Measurements from ENCODE around the gene NLRP10. TPM values are rescaled to one million over a fixed set of nuclear protein-coding genes. Genes with fewer than 3 reads are reported as not detected.

Gene NLRP10, protein sequence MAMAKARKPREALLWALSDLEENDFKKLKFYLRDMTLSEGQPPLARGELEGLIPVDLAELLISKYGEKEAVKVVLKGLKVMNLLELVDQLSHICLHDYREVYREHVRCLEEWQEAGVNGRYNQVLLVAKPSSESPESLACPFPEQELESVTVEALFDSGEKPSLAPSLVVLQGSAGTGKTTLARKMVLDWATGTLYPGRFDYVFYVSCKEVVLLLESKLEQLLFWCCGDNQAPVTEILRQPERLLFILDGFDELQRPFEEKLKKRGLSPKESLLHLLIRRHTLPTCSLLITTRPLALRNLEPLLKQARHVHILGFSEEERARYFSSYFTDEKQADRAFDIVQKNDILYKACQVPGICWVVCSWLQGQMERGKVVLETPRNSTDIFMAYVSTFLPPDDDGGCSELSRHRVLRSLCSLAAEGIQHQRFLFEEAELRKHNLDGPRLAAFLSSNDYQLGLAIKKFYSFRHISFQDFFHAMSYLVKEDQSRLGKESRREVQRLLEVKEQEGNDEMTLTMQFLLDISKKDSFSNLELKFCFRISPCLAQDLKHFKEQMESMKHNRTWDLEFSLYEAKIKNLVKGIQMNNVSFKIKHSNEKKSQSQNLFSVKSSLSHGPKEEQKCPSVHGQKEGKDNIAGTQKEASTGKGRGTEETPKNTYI
- polyA plus RNA-seq (ENCODE audit: low read depth in 6 of 6) = not detected

DNA sequence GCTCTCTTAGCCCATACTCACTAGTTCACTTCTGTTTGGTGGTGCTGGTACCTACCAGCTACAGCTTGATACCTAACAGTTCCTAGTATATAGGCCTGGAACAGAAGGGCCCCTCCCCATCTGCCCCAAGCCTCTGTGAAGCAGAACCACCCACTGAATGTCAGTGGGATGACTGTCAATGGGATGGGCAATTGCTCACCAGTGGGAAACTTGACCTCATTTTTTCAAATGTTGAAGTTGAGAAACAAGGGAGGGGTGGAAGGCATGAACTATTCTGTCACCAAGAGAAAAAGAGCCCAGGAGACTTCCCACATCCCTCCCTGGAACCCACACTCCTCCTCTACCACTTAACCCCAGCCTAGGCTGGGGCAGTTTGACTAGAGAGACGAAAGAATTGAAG, at the start of gene NLRP10:
Gene NLRP10 (minus strand): TSS at position 62 of the 400 bp plus-strand sequence. CDS start 1,952 bp downstream, outside the sequence.
- peaks cover 32 to 55% (median 34%) of the 10 kb centered on the region in 3 donors for H3K27me3 Mint-ChIP-seq

DNA sequence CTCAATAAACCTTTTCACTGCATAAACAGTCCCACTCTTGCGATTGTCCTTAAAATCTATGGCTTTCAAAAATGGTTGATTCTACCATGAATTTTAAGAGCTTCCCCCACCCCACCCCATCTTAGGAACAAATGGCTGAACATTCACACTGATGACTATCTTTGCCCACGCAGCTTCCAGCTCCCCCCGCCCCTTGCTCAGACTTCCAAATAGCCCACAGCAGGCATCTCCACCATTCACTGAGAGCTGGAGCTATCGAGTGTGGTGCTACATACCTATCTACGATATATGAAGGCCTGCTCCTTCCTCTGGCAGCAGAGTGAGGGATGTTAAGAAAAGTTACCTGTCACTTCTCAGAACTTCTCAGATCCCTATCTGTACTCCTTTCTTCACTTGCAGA, 48.6 kb upstream of the NLRP10 start:
- no peak for DNase-seq
- Mint-ChIP-seq H3K36me3 (no peaks in the 10 kb centered on the region), H3K4me1 (peaks cover 4 to 7% (median 6%) of the 10 kb centered on the region in 3 donors), H3K27ac (no peak overlapping the region), H3K4me3 (no peak overlapping the region), H3K27me3 (peaks cover 42 to 73% (median 65%) of the 10 kb centered on the region in 3 donors), H3K9me3 (peaks cover 0 to 1% (median 0%) of the 10 kb centered on the region in 7 donors)
- ATAC-seq (ENCODE audit: low read depth in 2 of 2) = no peak

More for the DNA sequence above, at the start of gene NLRP10:
- Mint-ChIP-seq H3K36me3 (no peaks in the 10 kb centered on the region), H3K4me1 (no peaks in the 10 kb centered on the region), H3K4me3 (no peak within 1 kb of the TSS), H3K27ac (no peak within 1 kb of the TSS), H3K9me3 (peaks cover 0 to 2% (median 0%) of the 10 kb centered on the region in 7 donors)
- ATAC-seq (ENCODE audit: low read depth in 2 of 2) = no peak
- no peak for DNase-seq

DNA sequence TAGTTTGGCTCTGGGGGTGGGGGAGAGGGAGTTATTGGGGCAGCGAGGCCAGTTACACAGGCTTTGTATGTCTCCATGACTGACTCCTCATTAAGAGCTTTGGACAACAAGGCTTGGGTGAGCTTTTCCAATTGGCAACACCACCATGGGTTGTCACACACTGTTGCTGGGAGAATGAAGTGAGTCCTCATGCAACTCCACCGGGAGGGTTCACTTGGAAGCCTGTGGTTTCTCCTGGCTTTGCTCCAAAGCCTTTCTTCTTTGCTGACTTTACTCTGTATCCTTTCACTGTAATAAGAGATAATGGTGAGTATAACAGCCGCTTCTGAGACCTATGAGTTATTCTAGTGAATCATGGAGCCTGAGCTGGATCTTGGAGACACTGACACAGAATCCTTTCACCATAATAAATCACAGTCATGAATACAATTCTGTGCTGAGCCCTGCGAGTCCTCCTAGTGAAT, 46.8 kb upstream of the NLRP10 start:
- H3K9me3 Mint-ChIP-seq = no peaks in the 10 kb centered on the region
- H3K27ac Mint-ChIP-seq = no peak overlapping the region
- peaks cover 32 to 59% (median 50%) of the 10 kb centered on the region in 3 donors for H3K27me3 Mint-ChIP-seq
- ATAC-seq (ENCODE audit: low read depth in 2 of 2) (no peak), DNase-seq (no peak)
- no peaks in the 10 kb centered on the region for H3K36me3 Mint-ChIP-seq
- no peaks in the 10 kb centered on the region for H3K4me1 Mint-ChIP-seq
- no peak overlapping the region for H3K4me3 Mint-ChIP-seq

DNA sequence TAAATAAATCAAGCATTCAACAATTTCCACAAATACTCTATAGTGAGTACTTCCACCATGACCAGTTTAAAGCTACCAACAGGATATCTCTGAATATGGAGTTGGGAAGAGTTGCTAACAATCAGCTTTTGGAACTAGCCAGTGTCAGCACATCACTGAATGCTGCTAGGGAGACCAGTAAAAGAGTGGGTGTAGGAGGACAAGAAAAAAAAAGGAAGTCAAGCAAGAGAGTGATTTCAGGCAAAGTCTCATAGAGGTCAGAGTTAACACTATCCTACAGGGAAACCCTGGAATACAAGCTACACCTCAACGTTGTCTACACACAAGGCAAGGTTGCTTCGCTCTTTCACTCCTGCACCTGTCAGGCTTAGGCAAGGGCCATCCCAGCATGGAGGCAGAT, 46.1 kb upstream of the NLRP10 start:
- no peaks in the 10 kb centered on the region for H3K9me3 Mint-ChIP-seq
- ATAC-seq (ENCODE audit: low read depth in 2 of 2) (no peak), DNase-seq (no peak)
- H3K4me3 Mint-ChIP-seq = no peak overlapping the region
- H3K36me3 Mint-ChIP-seq = no peaks in the 10 kb centered on the region
- peaks cover 26 to 53% (median 44%) of the 10 kb centered on the region in 3 donors for H3K27me3 Mint-ChIP-seq
- H3K4me1 Mint-ChIP-seq = no peaks in the 10 kb centered on the region
- H3K27ac Mint-ChIP-seq = no peak overlapping the region

DNA sequence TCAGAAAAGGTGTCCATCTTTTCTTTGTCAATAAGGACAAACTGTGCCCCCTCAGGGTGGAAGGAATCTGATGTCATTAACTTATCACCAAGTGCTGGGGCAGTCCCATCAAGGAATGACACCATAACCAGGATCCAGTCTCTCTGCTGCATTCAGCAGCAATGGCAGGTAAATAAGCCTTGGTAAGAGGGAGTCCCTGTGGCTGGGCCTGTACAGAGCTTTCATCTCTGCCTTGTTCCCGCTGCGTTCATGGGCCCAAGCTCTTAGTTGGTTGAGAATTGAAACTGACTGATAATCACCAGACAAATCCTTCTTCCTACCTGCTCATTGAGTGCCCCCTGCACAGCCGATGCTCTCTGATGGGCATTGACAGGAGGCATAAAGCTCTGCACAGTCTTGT, 44.6 kb upstream of the NLRP10 start:
- ATAC-seq (ENCODE audit: low read depth in 2 of 2) = no peak
- Mint-ChIP-seq H3K9me3 (no peaks in the 10 kb centered on the region), H3K27ac (no peak overlapping the region), H3K36me3 (no peaks in the 10 kb centered on the region), H3K27me3 (peaks cover 16 to 37% (median 29%) of the 10 kb centered on the region in 3 donors), H3K4me1 (no peaks in the 10 kb centered on the region), H3K4me3 (no peak overlapping the region)
- no peak for DNase-seq

DNA sequence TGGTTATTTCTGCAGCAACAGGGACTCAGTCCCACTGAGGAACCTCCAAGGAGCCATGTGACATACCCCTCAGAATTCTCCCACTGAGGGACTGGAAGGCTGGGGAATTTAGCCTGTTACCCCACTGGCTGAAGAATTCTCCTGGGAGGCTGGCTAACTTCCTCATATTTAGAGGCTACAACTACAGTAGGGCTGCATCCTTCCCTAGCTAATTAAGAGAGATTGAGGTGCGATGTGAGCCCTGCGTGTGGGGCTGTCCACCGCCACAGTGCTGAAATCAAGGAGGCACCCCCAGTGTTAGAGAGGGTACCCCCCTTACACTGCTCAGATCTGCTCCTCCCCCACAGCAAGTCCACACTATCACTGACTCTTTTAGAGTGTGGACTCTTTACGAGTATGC, 43.0 kb upstream of the NLRP10 start:
- no peak overlapping the region for H3K4me3 Mint-ChIP-seq
- no peaks in the 10 kb centered on the region for H3K4me1 Mint-ChIP-seq
- H3K27me3 Mint-ChIP-seq = peaks cover 8 to 27% (median 16%) of the 10 kb centered on the region in 3 donors
- ATAC-seq (ENCODE audit: low read depth in 2 of 2) (no peak), DNase-seq (no peak)
- no peaks in the 10 kb centered on the region for H3K36me3 Mint-ChIP-seq
- H3K27ac Mint-ChIP-seq = no peak overlapping the region
- no peaks in the 10 kb centered on the region for H3K9me3 Mint-ChIP-seq

DNA sequence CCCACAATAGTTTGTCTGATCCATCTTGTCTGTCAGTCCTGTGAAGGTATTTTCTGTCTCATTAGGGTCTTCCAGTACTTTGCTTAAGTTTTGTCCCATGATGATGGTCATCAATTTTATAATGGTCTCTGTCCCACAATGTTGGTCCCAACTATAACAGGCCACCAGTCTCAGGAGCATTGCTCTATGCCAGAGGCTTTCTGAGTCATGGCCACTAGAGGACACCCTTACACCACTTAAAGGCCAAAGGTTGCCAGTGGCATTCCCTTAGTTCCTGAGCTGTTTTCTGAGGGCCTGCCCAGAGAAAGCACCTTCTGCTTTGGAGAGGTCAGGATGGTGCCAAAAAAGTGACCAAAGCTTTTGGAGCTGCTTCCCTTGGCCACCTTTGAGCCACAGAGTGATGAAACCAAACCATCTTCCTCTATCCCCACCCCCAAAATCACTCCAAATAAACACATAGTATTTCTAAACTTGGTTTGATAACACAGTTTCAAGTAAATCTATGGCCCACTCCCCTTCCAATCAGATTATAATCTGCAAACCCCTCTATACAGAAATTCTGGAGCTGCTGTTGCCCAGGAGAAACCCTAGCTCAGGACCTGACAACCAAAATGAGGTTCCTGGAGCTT, 41.2 kb upstream of the NLRP10 start:
- Mint-ChIP-seq H3K4me1 (peaks cover 0 to 3% (median 0%) of the 10 kb centered on the region in 3 donors), H3K36me3 (no peaks in the 10 kb centered on the region), H3K27me3 (peaks cover 4 to 15% (median 11%) of the 10 kb centered on the region in 3 donors), H3K27ac (no peak overlapping the region), H3K4me3 (no peak overlapping the region), H3K9me3 (no peaks in the 10 kb centered on the region)
- peak; percentile 21 for DNase-seq
- ATAC-seq (ENCODE audit: low read depth in 2 of 2) = peak; percentile 57 to 63

DNA sequence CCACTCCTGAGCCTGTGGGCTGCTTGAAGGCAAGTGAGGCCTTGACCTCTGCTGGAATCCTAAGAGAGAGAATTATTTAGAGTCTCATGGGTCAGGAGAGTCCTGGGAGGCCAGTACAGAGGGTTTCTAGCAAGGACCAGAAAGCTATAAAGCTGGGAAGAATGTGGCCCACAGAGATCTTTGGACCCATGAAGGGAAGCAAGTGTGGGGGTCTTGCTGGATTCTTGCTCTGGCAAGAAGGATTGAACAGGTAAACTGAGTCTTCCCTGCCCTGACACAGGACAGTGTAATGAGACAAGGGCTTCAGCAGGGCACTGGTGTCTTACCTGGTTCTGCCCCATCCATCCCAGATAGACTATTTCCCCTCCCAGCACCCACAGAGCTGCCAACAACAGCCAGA, 40.3 kb upstream of the NLRP10 start:
- no peaks in the 10 kb centered on the region for H3K36me3 Mint-ChIP-seq
- no peak overlapping the region for H3K4me3 Mint-ChIP-seq
- H3K27ac Mint-ChIP-seq = peak overlapping the region in 2 of 6 donors; percentile 62 to 75
- DNase-seq = no peak
- no peaks in the 10 kb centered on the region for H3K9me3 Mint-ChIP-seq
- peaks cover 0 to 3% (median 0%) of the 10 kb centered on the region in 3 donors for H3K4me1 Mint-ChIP-seq
- no peak for ATAC-seq (ENCODE audit: low read depth in 2 of 2)
- peaks cover 4 to 11% (median 9%) of the 10 kb centered on the region in 3 donors for H3K27me3 Mint-ChIP-seq

DNA sequence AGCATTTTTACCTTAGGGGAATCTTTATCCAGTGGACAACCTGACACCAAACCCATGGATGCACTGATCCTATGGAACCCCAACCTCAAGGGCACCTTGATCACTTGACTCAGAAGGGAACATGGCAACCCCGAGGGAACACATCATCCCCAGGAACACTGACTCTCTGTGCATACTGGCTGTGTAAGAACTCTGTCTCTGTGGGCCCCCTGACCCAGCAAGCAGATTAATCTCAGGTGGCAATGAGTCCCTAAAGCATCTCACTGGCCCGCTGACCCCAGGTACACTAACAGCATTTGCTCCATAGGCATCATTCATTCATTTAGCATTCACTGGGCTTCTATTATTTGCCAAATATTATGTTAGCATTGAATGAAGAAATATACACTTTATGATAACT, 38.8 kb upstream of the NLRP10 start:
- Mint-ChIP-seq H3K4me3 (no peak overlapping the region), H3K36me3 (no peaks in the 10 kb centered on the region), H3K4me1 (peaks cover 0 to 3% (median 0%) of the 10 kb centered on the region in 3 donors), H3K27ac (no peak overlapping the region), H3K27me3 (peaks cover 0 to 4% (median 4%) of the 10 kb centered on the region in 3 donors), H3K9me3 (no peaks in the 10 kb centered on the region)
- ATAC-seq (ENCODE audit: low read depth in 2 of 2) (no peak), DNase-seq (no peak)

DNA sequence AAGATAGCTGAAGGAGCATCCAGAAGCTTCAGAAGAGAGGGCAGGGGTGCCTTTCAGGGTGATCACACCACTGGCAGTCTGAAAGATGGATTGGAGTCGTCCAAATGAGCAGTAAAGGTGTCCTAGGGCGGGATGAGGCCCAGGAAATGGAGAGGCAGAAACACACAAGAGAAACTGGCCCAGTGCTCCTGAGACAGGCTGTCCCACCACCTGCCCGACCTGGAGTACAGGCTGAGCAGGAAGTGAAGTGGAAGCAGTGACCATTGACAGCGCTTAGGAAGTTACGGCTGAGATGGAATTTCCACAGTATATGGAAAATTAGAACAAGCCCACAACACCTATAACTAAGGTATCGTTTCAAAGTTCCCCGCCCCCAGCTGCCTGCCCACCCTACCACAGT, 37.9 kb upstream of the NLRP10 start:
- Mint-ChIP-seq H3K4me1 (peaks cover 0 to 3% (median 0%) of the 10 kb centered on the region in 3 donors), H3K4me3 (no peak overlapping the region), H3K27me3 (peaks cover 0 to 3% (median 0%) of the 10 kb centered on the region in 3 donors), H3K36me3 (peaks cover 0 to 2% of the 10 kb centered on the region in 2 donors), H3K27ac (peak overlapping the region in 1 of 6 donors; percentile 80), H3K9me3 (no peaks in the 10 kb centered on the region)
- ATAC-seq (ENCODE audit: low read depth in 2 of 2) (no peak), DNase-seq (no peak)

DNA sequence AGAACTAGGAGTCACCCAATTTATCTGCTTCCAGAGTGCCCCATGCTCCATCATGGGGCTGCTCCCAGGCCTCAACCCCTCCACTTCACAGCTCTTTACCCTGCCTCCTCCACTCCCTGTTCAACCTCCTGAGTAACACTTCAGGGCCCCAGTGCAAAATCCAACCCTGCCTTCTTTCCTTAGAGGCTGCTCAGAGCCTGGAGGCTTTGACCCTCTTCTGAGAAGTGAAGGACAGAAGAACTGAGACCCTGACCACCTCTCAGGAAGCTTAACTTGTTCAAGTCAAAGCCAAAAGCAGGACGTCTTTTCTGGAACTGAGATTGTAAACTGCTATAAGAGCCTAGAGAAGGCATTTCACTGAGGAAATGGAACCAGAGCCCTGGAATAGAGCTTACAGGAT, 37.4 kb upstream of the NLRP10 start:
- H3K36me3 Mint-ChIP-seq = peaks cover 0 to 4% of the 10 kb centered on the region in 2 donors
- peaks cover 0 to 3% (median 0%) of the 10 kb centered on the region in 3 donors for H3K4me1 Mint-ChIP-seq
- DNase-seq = no peak
- H3K27me3 Mint-ChIP-seq = no peaks in the 10 kb centered on the region
- ATAC-seq (ENCODE audit: low read depth in 2 of 2) = no peak
- peak overlapping the region in 4 of 6 donors; percentile 11 to 80 (median 44) for H3K27ac Mint-ChIP-seq
- no peak overlapping the region for H3K4me3 Mint-ChIP-seq
- no peaks in the 10 kb centered on the region for H3K9me3 Mint-ChIP-seq

DNA sequence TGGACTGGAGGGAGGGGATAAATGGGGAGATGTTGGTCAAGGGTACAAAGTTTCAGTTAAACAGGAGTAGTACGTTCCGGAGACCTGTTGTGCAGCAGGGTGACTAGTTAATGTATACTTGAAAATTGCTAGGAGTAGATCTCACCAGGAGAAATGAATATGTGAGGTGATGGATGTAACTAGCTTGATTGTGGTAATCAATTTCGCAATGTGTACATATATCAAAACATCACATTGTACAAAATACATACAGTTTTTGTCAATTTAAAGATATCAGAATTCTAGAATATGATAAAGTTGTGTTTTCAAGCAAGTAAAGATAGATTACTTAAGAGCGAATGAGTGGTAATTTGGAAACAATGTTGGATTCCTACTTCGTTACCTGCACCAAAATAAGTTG, 35.1 kb upstream of the NLRP10 start:
- DNase-seq (no peak), ATAC-seq (ENCODE audit: low read depth in 2 of 2) (no peak)
- Mint-ChIP-seq H3K4me3 (no peak overlapping the region), H3K4me1 (peaks cover 0 to 4% (median 0%) of the 10 kb centered on the region in 3 donors), H3K36me3 (peaks cover 21 to 22% of the 10 kb centered on the region in 2 donors), H3K9me3 (no peaks in the 10 kb centered on the region), H3K27ac (peak overlapping the region in 3 of 6 donors; percentile 18 to 36 (median 25)), H3K27me3 (no peaks in the 10 kb centered on the region)

DNA sequence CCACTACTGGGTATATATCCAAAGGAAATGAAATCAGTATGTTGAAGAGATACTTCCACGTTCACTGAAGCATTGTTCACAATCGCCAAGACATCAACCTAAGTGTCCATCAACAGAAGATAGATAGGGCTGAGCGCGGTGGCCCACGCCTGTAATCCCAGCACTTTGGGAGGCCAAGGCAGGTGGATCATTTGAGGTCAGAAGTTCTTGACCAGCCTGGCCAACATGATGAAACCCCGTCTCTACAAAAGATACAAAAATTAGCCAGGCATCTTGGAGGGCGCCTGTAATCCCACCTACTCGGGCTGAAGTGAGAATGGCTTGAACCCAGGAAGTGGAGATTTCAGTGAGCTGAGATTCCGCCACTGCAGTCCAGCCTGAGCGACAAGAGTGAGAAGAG, 34.5 kb upstream of the NLRP10 start:
- peaks cover 24 to 27% of the 10 kb centered on the region in 2 donors for H3K36me3 Mint-ChIP-seq
- no peak overlapping the region for H3K4me3 Mint-ChIP-seq
- peaks cover 0 to 6% (median 0%) of the 10 kb centered on the region in 3 donors for H3K4me1 Mint-ChIP-seq
- H3K27ac Mint-ChIP-seq = peak overlapping the region in 3 of 6 donors; percentile 10 to 36 (median 32)
- no peaks in the 10 kb centered on the region for H3K27me3 Mint-ChIP-seq
- no peaks in the 10 kb centered on the region for H3K9me3 Mint-ChIP-seq
- DNase-seq = no peak
- ATAC-seq (ENCODE audit: low read depth in 2 of 2) = no peak
